Measurements from ENCODE around the gene TPSD1.
"Not testable (repeated sequence)": the region's sequence is repeated elsewhere in the genome, so short reads cannot be mapped to it uniquely, and the experiment has no call there.

GRCh38 chr16:1239575-1239974 lies 16.3 kb upstream of the TPSD1 start:
- not testable (repeated sequence) for TF ChIP-seq CTCF (conservative IDR thresholded peaks at IDR 0.05); EZH2 (IDR thresholded peaks at IDR 0.05; ENCODE audit: low read depth)
